Stimulated activated CD4-positive, alpha-beta T cell treated with anti-CD3 and anti-CD28 coated beads, Interleukin-15, amount 100 ng/mL, for 48 hours (primary cell): ENCODE results near the gene PRPF19.
A peak's percentile ranks its signal among the peaks of the same experiment; 100 is the strongest.

Experiments used
- DNase-seq, 2 donors: peaks; one replicate each; pipeline ENCODE4 v3.0.0-alpha.2; 2020; ENCODE audit warnings: low read depth in 2 of 2

PRPF19 gene

DNA sequence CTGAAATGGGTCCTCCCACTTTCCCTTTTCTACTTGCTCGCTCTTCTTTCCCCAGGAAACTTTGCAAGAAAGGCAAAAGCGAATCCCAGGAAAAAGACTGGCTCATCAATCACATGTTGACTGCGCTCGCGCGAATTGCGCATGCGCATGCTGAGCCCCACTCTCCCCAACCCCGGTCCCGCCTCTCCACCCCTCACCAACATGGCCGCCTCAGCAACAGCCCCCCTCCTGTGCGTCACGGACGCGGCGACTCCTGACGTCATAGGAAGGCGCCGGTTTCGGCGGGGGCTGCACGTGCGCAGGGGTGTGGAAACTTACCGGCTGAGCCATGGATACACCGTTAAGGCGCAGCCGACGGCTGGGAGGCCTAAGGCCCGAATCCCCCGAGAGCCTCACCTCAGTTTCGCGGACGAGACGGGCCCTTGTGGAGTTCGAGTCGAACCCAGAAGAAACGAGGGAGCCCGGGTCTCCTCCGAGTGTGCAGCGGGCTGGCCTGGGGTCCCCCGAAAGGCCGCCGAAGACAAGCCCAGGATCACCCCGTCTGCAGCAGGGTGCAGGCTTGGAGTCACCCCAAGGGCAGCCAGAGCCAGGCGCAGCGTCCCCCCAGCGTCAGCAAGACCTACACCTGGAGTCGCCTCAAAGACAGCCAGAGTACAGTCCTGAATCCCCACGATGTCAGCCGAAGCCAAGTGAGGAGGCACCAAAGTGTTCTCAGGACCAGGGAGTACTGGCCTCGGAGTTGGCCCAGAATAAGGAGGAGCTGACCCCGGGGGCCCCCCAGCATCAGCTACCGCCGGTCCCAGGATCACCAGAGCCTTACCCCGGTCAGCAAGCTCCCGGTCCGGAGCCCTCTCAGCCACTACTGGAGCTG is 64.4 kb downstream of the PRPF19 start, which contains the start of gene CCDC86:
CCDC86 (plus strand) TSS at position 317 of the 871 bp plus-strand sequence; CDS start at position 329, 12 bp downstream.
- DNase-seq = peak; percentile 96 to 97
